Glutamatergic neuron (in vitro differentiated cells): Measurements from ENCODE around the gene IL22RA2. TPM values are rescaled to one million over a fixed set of nuclear protein-coding genes. Genes with fewer than 3 reads are reported as not detected.

Source experiments
- DNase-seq: peaks from one replicate; pipeline ENCODE4 v3.0.0; 2022
- H3K27ac Mint-ChIP-seq: one replicate; pipeline ENCODE4 v1.8.0; 2020; ENCODE audit warnings: mild to moderate bottlenecking, mixed read lengths, inconsistent platforms; ENCODE audit not compliant: unreplicated experiment
- H3K27me3 Mint-ChIP-seq: one replicate; pipeline ENCODE4 v1.8.0; 2020; ENCODE audit warnings: mild to moderate bottlenecking, moderate library complexity, mixed read lengths, inconsistent platforms; ENCODE audit not compliant: unreplicated experiment
- H3K36me3 Mint-ChIP-seq: one replicate; pipeline ENCODE4 v1.8.0; 2020; ENCODE audit warnings: mild to moderate bottlenecking, mixed read lengths, inconsistent platforms; ENCODE audit not compliant: unreplicated experiment
- H3K4me1 Mint-ChIP-seq: one replicate; pipeline ENCODE4 v1.8.0; 2020; ENCODE audit warnings: mild to moderate bottlenecking, low read depth, mixed read lengths, inconsistent platforms; ENCODE audit not compliant: unreplicated experiment
- H3K4me3 Mint-ChIP-seq: one replicate; pipeline ENCODE4 v1.8.0; 2020; ENCODE audit warnings: mild to moderate bottlenecking, mixed read lengths, inconsistent platforms; ENCODE audit not compliant: unreplicated experiment
- H3K9me3 Mint-ChIP-seq: one replicate; pipeline ENCODE4 v1.8.0; 2020; ENCODE audit warnings: mild to moderate bottlenecking, moderate library complexity, mixed read lengths, inconsistent platforms; ENCODE audit not compliant: unreplicated experiment
- total RNA-seq: library from RNA; stranded (reverse); fragmentation: NEBNext Ultra II Directional; extraction: Animal tissue kit (Norgen Biotek cat#: 25700); gene quantifications from one replicate; pipeline ENCODE4 v1.2.1, GENCODE V29; 2021; ENCODE audit not compliant: unreplicated experiment
- TF ChIP-seq, protein P1 (sequence below): fragments of 200-600 bp; sonication (generic); IDR thresholded peaks from one replicate; pipeline ENCODE4 v1.5.0; 2021; ENCODE audit not compliant: partially characterized antibody, unreplicated experiment

IL22RA2 gene
- total RNA-seq, 1 donor from 2014 or later: not detected

DNA sequence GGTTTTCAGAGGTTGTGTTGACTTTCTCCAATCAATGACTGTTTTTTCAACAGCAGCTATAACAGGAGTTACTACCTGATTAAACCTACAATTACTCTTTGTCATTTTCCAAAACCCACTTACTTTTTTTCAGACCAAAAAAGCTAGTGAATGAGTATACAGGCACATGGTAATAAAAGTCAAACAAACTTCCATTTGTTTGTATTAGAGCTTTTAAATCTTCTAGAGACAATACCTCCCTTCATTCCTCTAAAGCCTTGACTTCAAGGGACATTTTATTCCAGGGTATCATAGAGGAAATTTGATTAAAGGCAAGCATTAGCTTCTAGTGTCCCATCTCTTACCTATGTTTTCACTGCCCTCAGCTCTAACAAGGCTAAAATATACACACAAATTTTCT lies 52.7 kb downstream of the IL22RA2 start:
- Mint-ChIP-seq H3K4me3 (no peak overlapping the region), H3K4me1 (no peaks in the 10 kb centered on the region), H3K9me3 (peaks cover 2% of the 10 kb centered on the region), H3K27ac (no peak overlapping the region), H3K36me3 (peaks cover 10% of the 10 kb centered on the region), H3K27me3 (peaks cover 2% of the 10 kb centered on the region)
- no peak for DNase-seq
- TF ChIP-seq, protein P1, sequence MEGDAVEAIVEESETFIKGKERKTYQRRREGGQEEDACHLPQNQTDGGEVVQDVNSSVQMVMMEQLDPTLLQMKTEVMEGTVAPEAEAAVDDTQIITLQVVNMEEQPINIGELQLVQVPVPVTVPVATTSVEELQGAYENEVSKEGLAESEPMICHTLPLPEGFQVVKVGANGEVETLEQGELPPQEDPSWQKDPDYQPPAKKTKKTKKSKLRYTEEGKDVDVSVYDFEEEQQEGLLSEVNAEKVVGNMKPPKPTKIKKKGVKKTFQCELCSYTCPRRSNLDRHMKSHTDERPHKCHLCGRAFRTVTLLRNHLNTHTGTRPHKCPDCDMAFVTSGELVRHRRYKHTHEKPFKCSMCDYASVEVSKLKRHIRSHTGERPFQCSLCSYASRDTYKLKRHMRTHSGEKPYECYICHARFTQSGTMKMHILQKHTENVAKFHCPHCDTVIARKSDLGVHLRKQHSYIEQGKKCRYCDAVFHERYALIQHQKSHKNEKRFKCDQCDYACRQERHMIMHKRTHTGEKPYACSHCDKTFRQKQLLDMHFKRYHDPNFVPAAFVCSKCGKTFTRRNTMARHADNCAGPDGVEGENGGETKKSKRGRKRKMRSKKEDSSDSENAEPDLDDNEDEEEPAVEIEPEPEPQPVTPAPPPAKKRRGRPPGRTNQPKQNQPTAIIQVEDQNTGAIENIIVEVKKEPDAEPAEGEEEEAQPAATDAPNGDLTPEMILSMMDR: no peak

DNA sequence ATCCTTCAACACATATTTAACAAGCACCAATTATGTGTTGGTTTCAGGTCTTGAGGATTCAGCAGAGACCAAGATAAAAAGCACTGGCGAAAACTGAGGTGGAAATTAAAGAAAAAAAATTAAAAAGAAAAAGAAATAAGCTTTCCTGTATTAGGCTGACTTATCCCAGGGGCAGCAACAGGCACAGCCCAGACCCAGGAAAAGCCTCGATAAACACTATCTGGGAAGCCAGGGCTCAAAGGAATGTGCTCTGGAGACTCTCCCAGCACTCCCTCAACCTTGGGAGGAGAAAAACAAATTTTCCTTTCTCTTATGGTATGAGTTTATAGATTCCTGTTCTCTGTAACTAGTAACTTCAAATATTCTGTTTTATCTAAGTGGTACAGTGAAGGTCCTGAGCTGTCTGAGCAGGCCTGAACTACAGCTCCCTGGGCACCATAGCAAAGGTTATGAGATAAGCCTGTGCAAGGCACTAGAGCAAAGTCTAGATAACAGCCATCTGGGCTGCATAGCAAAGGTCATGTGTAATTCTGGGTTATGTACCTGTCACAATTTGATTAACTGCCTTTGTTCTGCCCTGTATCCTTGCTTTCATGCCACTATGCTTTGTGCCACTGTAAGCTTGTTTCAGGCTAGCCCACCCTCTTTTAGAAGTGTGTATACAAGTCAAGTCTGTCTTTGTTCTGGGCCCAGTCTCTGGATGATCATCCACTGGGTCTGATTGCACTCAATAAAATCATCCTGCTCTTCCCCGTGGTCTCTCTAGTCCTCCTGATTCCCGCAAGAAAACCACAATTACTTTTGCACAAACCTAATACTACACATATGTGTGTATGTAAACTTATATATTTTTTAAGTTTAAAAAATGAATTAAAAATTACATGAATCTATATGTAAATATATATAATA lies 54.0 kb downstream of the IL22RA2 start:
- no peaks in the 10 kb centered on the region for H3K4me1 Mint-ChIP-seq
- no peak overlapping the region for H3K4me3 Mint-ChIP-seq
- H3K9me3 Mint-ChIP-seq: peaks cover 2% of the 10 kb centered on the region
- TF ChIP-seq, protein P1: no peak
- DNase-seq: no peak
- H3K36me3 Mint-ChIP-seq: peaks cover 10% of the 10 kb centered on the region
- H3K27ac Mint-ChIP-seq: no peak overlapping the region
- peaks cover 2% of the 10 kb centered on the region for H3K27me3 Mint-ChIP-seq

DNA sequence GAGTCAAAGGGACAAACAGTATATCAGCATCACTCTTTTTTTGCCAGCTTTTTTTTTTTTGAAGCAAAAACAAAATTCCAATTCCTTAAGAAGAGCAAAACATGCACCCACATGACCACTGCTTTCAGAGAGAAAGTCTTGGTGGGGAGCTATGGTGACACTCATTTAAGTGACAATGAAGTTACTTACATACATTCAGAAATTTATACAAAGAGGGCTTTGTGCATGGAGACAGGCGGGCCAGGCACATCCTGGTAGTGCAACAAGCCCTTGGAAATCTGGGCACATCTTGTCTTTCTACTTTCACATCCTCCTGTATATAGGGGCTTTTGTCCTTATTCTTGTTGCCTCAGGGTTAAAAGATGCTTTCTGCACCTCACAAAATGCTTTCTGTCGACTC lies 55.9 kb downstream of the IL22RA2 start:
- TF ChIP-seq, protein P1: no peak
- peaks cover 2% of the 10 kb centered on the region for H3K27me3 Mint-ChIP-seq
- no peak overlapping the region for H3K4me3 Mint-ChIP-seq
- H3K9me3 Mint-ChIP-seq: peaks cover 2% of the 10 kb centered on the region
- H3K36me3 Mint-ChIP-seq: peaks cover 10% of the 10 kb centered on the region
- no peak overlapping the region for H3K27ac Mint-ChIP-seq
- DNase-seq: no peak
- no peaks in the 10 kb centered on the region for H3K4me1 Mint-ChIP-seq

DNA sequence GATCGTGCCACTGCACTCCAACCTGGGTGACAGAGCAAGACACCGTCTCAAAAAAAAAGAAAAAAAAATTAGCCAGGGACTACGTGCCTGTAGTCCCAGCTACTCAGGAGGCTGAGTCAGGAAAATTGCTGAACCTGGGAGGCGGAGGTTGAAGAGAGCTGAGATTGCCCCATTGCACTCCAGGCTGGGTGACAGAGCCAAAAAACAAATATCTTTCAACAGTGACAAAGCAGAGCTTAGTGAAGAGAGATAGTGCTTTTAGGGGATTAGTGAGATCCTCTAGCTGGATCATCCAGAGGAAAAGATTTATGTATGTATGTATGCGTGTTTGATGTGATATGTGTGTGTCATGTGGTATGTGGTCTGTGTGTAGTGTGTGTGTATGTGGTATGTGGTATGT lies 56.6 kb downstream of the IL22RA2 start:
- Mint-ChIP-seq H3K27me3 (peaks cover 2% of the 10 kb centered on the region), H3K9me3 (peaks cover 2% of the 10 kb centered on the region), H3K27ac (no peak overlapping the region), H3K36me3 (peaks cover 10% of the 10 kb centered on the region), H3K4me3 (no peak overlapping the region), H3K4me1 (no peaks in the 10 kb centered on the region)
- DNase-seq: no peak
- TF ChIP-seq, protein P1: no peak

DNA sequence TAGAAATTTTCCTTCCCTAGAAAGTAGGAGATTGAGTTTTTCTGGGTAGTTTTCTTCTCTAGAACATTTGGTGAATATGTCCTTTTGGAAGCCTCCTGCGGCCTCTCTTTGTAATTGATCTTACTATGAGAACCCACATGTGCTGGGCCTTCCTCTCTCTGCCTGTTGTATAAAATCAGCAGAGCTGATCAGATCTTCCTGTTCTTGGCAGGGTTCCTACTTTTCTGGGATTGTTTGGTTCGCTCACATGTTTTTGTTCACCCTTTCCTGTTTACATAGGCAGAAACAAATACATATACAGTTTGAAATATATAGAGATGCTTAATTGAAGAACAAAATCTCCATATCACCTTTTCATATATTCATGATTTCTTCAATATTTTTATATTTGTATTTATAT lies 57.8 kb downstream of the IL22RA2 start:
- no peak overlapping the region for H3K4me3 Mint-ChIP-seq
- no peaks in the 10 kb centered on the region for H3K4me1 Mint-ChIP-seq
- TF ChIP-seq, protein P1: no peak
- peaks cover 2% of the 10 kb centered on the region for H3K27me3 Mint-ChIP-seq
- peaks cover 10% of the 10 kb centered on the region for H3K36me3 Mint-ChIP-seq
- DNase-seq: no peak
- H3K27ac Mint-ChIP-seq: no peak overlapping the region
- H3K9me3 Mint-ChIP-seq: peaks cover 2% of the 10 kb centered on the region
